Lung (tissue), 12 donors: ENCODE measurements around the gene SAMD4A. TPM values are rescaled to one million over a fixed set of nuclear protein-coding genes. Genes with fewer than 3 reads are reported as not detected.

Experiments
- ATAC-seq: fragments of 200-7000 bp; cut with Tn5 transposase; one replicate; pipeline ENCODE4 v1.9.1; 2020; ENCODE audit warnings: moderate number of reproducible peaks; ENCODE audit not compliant: insufficient read depth, low FRiP score
- DNase-seq, 3 donors: peaks; one replicate each; pipeline ENCODE4 v3.0.0-alpha.2; 2013 to 2017
- H3K27ac ChIP-seq, 2 donors: one replicate each; pipeline ENCODE4 v1.5.1; 2013; ENCODE audit warnings: mild to moderate bottlenecking in 2 of 2, moderate library complexity in 2 of 2, control low read depth in 1 of 2, inconsistent platforms in 1 of 2, low read depth in 1 of 2, low read length in 1 of 2
- H3K27me3 ChIP-seq, 3 donors: one replicate each; pipeline ENCODE4 v1.5.1; 2013; ENCODE audit warnings: low read length in 2 of 3; ENCODE audit not compliant: control insufficient read depth in 3 of 3, insufficient read depth in 3 of 3
- H3K36me3 ChIP-seq, 4 donors: one replicate each; pipeline ENCODE4 v1.5.1; 2013; ENCODE audit warnings: low read length in 4 of 4, mild to moderate bottlenecking in 1 of 4, moderate library complexity in 1 of 4; ENCODE audit not compliant: control insufficient read depth in 4 of 4, insufficient read depth in 4 of 4
- H3K4me1 ChIP-seq, 5 donors: one replicate each; pipeline ENCODE4 v1.5.1; 2013; ENCODE audit warnings: low read length in 5 of 5, mild to moderate bottlenecking in 2 of 5, moderate library complexity in 1 of 5; ENCODE audit not compliant: control insufficient read depth in 5 of 5, insufficient read depth in 5 of 5
- H3K4me3 ChIP-seq: one replicate; pipeline ENCODE4 v1.5.1; 2013; ENCODE audit warnings: mild to moderate bottlenecking, control low read depth, moderate library complexity
- H3K9ac ChIP-seq, 2 donors: one replicate each; pipeline ENCODE4 v1.5.1; 2013; ENCODE audit warnings: low read length in 2 of 2, control low read depth in 1 of 2; ENCODE audit not compliant: insufficient read depth in 1 of 2
- H3K9me3 ChIP-seq, 4 donors: one replicate each; pipeline ENCODE4 v1.5.1; 2013; ENCODE audit warnings: low read length in 3 of 4, mild to moderate bottlenecking in 1 of 4, moderate library complexity in 1 of 4; ENCODE audit not compliant: control insufficient read depth in 4 of 4, insufficient read depth in 3 of 4
- WGBS, 2 donors: extraction: QIAGEN DNeasy Blood & Tissue Kit; methylation state at CpG; one replicate each; pipeline ENCODE4 v1.1.7; 2013; 5-methylcytosine and 5-hydroxymethylcytosine counted together
- polyA plus RNA-seq, 2 donors: library from polyadenylated mRNA; stranded (reverse); fragments of 200-250 nt; gene quantifications; one replicate each; pipeline ENCODE4 v1.2.1, GENCODE V29; 2013
- total RNA-seq, 2 donors: library from RNA; depleted of rRNA in 1 of 2; stranded (reverse); fragments of >200 nt in 1 of 2; gene quantifications; one replicate each; pipeline ENCODE4 v1.2.1, GENCODE V29; 2014 to 2021
- TF ChIP-seq, protein P1 (sequence below): IDR thresholded peaks from 2 replicates; pipeline ENCODE4 v1.5.1; 2012; ENCODE audit warnings: mild to moderate bottlenecking; ENCODE audit errors: control extremely low read depth, extremely low read depth
- donor health status: control.
- donor health status: control.
- donor health status: Bipolar disorder and iron deficiency.
- donor health status: healthy.
- donor health status: DM: yes; HTN: yes; CAD: no.

Gene SAMD4A
- total and polyA plus RNA-seq, 4 donors: 5.8 to 26.6 (median 16.2) TPM

DNA sequence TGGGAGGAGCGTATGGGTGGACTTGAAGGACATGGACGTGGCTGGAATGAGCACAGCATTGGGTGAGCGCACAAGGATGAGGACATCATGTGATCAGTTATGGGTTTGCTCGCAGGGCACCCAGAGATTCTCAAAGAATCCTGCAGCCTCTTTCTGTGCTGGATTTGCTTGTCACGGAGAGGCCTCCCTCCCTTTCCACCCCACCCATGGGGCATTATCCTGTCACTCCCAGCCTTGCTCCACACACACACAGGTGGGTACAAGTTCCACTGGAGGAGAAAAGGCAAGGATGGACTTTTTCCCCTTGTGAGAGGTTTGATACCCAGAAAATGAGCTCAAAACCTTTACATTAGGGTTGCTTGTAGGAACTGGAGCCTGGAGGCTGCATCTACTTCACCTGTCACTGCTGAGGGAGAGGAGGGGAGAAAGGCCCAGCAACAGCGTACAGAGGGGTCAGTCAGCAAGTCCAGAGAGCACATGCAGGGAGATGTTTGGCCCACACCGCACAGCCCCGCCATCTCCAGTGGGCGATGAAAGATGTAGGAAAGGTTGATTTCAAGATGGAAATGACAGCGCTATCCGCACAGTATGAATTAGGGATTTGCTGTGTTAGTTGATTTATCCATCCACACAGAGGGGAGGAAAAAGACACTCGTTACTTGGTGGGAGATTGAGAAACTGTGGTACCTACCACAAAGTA, 223.0 kb downstream of the SAMD4A start:
- Histone ChIP-seq H3K36me3 (peaks cover 3 to 16% (median 9%) of the 10 kb centered on the region in 4 donors), H3K9me3 (peaks cover 0 to 5% (median 0%) of the 10 kb centered on the region in 4 donors), H3K9ac (no peak overlapping the region), H3K4me1 (peaks cover 0 to 7% (median 0%) of the 10 kb centered on the region in 5 donors), H3K4me3 (no peak overlapping the region), H3K27ac (no peak overlapping the region), H3K27me3 (no peaks in the 10 kb centered on the region)
- WGBS, 2 donors: 96% methylated on average over 12 of the region's 12 CpGs
- DNase-seq (no peak), ATAC-seq (no peak)
- TF ChIP-seq, protein P1, sequence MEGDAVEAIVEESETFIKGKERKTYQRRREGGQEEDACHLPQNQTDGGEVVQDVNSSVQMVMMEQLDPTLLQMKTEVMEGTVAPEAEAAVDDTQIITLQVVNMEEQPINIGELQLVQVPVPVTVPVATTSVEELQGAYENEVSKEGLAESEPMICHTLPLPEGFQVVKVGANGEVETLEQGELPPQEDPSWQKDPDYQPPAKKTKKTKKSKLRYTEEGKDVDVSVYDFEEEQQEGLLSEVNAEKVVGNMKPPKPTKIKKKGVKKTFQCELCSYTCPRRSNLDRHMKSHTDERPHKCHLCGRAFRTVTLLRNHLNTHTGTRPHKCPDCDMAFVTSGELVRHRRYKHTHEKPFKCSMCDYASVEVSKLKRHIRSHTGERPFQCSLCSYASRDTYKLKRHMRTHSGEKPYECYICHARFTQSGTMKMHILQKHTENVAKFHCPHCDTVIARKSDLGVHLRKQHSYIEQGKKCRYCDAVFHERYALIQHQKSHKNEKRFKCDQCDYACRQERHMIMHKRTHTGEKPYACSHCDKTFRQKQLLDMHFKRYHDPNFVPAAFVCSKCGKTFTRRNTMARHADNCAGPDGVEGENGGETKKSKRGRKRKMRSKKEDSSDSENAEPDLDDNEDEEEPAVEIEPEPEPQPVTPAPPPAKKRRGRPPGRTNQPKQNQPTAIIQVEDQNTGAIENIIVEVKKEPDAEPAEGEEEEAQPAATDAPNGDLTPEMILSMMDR: no peak

DNA sequence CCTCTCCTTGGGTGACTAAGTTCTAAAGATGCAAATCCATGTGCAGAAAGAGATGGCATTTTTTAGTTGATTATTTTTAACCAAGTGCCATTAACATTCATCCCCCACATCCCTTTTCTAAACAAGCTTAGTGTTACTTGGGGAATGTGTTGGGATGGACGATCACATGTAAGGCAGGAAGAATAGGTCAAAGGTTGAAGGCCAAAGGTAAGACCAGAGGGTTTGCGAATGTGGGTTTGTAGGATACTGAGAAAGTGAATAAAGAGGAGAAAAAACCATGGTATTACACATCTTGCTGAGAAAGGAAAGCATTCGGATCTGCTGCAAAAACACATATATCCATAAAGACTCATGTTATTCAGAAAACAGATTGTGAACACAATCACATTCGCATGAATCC, 224.1 kb downstream of the SAMD4A start:
- WGBS, 2 donors: 90 to 96% methylated on average over 4 of the region's 4 CpGs
- Histone ChIP-seq H3K4me3 (no peak overlapping the region), H3K9me3 (peaks cover 0 to 10% (median under 1%) of the 10 kb centered on the region in 4 donors), H3K9ac (no peak overlapping the region), H3K27ac (no peak overlapping the region), H3K36me3 (peaks cover 0 to 13% (median 9%) of the 10 kb centered on the region in 4 donors), H3K4me1 (peaks cover 0 to 2% (median 0%) of the 10 kb centered on the region in 5 donors), H3K27me3 (no peaks in the 10 kb centered on the region)
- no peak for DNase-seq
- TF ChIP-seq, protein P1: no peak
- no peak for ATAC-seq

DNA sequence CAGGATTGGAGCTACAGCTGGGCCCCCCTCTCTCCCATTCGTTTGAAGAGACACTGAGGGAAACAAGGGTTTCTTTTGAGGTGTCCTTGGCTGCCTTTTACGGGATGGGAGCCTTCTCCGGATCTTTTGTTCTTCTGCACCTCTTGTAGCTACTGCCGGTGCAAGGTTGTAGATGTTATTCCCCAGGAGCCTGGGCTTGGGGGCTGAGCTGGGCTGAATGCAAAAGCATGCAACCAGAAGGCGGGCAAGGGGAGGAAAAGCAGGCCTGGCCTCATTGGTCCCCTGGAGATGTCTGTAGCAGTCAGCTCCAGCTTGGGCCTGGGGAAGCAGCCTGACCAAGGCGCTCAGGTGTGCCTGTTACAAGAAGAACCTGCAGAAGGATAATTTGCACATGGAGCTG, 225.4 kb downstream of the SAMD4A start:
- 85 to 91% methylated on average over 6 of the region's 6 CpGs for WGBS, 2 donors
- Histone ChIP-seq H3K9ac (no peak overlapping the region), H3K9me3 (peaks cover 0 to 10% (median under 1%) of the 10 kb centered on the region in 4 donors), H3K27ac (no peak overlapping the region), H3K36me3 (peaks cover 0 to 13% (median 9%) of the 10 kb centered on the region in 4 donors), H3K4me3 (no peak overlapping the region), H3K4me1 (no peaks in the 10 kb centered on the region), H3K27me3 (no peaks in the 10 kb centered on the region)
- TF ChIP-seq, protein P1: no peak
- ATAC-seq: no peak
- DNase-seq: no peak
